ENCODE data around the gene UBIAD1. TPM values are rescaled to one million over a fixed set of nuclear protein-coding genes. Genes with fewer than 3 reads are reported as not detected.
A peak's percentile ranks its signal among the peaks of the same experiment; 100 is the strongest.

UBIAD1 gene, protein sequence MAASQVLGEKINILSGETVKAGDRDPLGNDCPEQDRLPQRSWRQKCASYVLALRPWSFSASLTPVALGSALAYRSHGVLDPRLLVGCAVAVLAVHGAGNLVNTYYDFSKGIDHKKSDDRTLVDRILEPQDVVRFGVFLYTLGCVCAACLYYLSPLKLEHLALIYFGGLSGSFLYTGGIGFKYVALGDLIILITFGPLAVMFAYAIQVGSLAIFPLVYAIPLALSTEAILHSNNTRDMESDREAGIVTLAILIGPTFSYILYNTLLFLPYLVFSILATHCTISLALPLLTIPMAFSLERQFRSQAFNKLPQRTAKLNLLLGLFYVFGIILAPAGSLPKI
- polyA plus RNA-seq (2012; ENCODE audit: low read depth, missing spikeins), result 6.6 TPM

DNA sequence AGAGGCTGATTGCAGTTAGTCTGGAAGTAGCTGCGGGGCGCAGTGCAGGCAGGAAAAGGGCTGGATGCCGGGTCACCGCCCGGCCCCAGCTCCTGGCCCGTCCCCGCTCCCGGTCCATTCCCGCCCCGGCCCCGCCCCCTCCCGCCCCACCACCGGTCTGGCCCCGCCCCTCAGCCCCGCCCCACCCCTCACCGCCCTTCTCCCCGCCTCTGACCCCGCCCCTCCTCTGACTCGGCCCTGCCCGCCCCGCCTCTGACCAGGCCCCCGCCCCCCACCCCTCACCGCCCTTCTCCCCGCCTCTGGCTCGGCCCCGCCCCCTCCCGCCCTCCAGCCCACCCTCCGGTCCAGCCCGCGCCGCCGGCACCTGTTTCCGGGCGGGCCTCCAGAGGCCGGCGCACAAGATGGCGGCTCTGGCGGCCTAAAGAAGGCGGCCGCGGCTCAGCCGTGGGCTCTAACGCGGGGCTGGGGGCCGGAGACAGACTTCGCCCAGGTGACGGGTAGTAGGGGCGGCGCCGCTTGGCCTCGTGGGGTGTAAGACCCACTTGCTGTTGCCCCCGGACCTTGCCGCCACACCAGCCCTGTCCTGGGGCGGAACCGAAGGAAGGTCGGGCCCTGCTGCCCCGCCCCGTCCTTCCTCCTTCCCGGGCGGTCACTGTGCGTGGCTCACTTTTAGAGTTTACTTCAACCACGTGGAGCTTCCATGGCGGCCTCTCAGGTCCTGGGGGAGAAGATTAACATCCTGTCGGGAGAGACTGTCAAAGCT is at the start of gene UBIAD1:
Gene UBIAD1 (plus strand): TSS at position 367 of the 763 bp plus-strand sequence. CDS start 334 bp downstream, at position 701.
- FAIRE-seq (peak; percentile 82), DNase-seq (ENCODE audit: insufficient read length, low spot score) (peak; percentile 90)
- TF ChIP-seq PAX5 (IDR thresholded peaks at IDR 0.05; ENCODE audit: insufficient read depth, low read length, severe bottlenecking), result no peak
- 0 out of 2 replicates have a peak, but pooled peaks have one; percentile 17 for TF ChIP-seq SPI1 (IDR thresholded peaks at IDR 0.05; ENCODE audit: low read depth, low read length)
- TF ChIP-seq POU2F2 (IDR thresholded peaks at IDR 0.05; ENCODE audit: low read depth, low read length), result 0 out of 2 replicates have a peak, but pooled peaks have one; percentile 16
- TF ChIP-seq POLR2AphosphoS5 (IDR thresholded peaks at IDR 0.05; ENCODE audit: low read depth, low read length), result peak; percentile 63
- TF ChIP-seq TAF1 (IDR thresholded peaks at IDR 0.05; ENCODE audit: low read depth, low read length), result peak; percentile 94
- peak; percentile 75 for TF ChIP-seq POLR2A (IDR thresholded peaks at IDR 0.05; ENCODE audit: low read depth, low read length)

DNA sequence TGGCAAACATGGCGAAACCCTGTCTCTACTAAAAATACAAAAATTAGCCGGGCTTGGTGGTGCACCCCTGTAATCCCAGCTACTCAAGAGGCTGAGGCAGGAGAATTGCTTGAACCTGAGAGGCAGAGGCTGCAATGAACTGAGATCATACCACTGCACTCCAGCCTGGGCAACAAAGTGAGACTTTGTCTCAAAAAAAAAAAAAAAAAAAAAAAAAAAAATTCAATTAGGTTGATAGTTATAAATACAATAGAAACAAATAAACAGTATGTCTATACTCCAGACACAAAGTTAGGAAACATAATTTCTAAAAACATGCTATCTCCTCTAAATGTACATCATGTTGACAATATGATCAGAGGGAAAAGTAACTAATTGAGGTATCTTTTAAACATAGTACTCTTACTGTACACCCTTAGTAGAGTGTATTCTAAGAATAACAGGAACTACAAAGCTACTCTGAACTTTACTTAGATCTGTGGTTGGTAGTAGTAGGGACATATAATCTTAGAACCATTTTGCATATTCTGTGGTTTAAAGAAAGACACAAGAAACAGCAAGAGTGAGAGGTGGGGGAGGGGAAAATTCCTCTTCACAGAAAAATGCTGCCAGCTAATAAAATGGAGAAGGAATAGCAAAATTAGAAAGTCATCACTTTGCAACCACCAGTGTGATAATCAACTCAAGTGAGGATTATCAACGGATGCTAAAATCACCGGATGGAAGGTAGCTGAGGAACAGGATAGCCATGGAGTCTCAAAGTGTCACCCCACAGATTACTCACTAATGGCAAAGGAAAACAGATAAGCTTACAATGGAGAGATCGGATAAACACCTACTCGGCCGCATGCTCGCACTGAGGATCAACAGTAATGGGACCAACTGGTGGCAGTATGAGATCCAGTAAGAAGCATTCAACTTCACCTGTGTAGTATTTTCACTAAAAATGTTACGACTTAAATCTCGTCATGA is 45.6 kb upstream of the UBIAD1 start:
- TF ChIP-seq POLR2AphosphoS5 (IDR thresholded peaks at IDR 0.05; ENCODE audit: low read depth, low read length) (no peak), PAX5 (IDR thresholded peaks at IDR 0.05; ENCODE audit: insufficient read depth, low read length, severe bottlenecking) (no peak), SPI1 (IDR thresholded peaks at IDR 0.05; ENCODE audit: low read depth, low read length) (no peak), POLR2A (IDR thresholded peaks at IDR 0.05; ENCODE audit: low read depth, low read length) (no peak), POU2F2 (IDR thresholded peaks at IDR 0.05; ENCODE audit: low read depth, low read length) (peak; percentile 82), TAF1 (IDR thresholded peaks at IDR 0.05; ENCODE audit: low read depth, low read length) (no peak)
- peak; percentile 92 for FAIRE-seq
- DNase-seq (ENCODE audit: insufficient read length, low spot score), result no peak

DNA sequence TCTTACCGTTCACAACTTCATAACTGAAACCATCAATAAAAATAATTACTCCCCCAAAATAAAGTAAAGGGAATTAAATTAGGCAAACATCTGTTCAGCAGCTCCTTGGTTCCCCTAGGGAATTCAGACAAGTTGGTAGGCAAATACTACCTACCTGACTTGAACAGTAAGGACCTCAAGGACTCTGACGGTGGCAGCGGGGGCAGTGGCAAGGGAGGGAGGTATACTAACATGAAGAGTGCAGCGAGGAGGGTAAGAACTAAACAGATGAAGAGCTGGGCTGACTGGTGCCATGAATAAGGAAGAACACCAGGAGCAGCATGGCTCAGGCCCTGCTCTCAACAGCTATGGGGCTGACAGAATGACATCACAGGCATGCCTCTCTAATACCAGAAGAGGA is 43.8 kb upstream of the UBIAD1 start:
- TF ChIP-seq PAX5 (IDR thresholded peaks at IDR 0.05; ENCODE audit: insufficient read depth, low read length, severe bottlenecking), result no peak
- TF ChIP-seq POLR2AphosphoS5 (IDR thresholded peaks at IDR 0.05; ENCODE audit: low read depth, low read length), result no peak
- no peak for TF ChIP-seq TAF1 (IDR thresholded peaks at IDR 0.05; ENCODE audit: low read depth, low read length)
- TF ChIP-seq POU2F2 (IDR thresholded peaks at IDR 0.05; ENCODE audit: low read depth, low read length), result no peak
- no peak for TF ChIP-seq SPI1 (IDR thresholded peaks at IDR 0.05; ENCODE audit: low read depth, low read length)
- DNase-seq (ENCODE audit: insufficient read length, low spot score), result no peak
- FAIRE-seq, result no peak

DNA sequence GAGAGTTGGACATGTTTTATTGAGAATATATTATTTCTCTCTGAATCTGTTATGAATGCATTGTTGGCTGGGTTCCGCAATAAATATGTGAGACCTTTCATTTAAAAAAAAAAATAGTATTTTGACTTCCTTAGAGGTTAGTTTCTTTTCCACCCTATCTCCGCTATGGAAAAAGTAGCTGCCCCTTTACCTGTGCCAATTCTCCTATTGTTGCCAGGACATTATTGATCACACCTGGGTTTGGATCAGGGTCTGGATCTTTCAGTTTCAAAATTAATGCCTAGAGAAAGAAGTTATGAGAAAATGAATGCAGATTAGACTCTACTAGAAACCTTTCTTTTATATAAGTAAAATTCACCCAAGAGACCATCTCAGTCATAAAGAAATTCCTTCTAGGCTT is 39.8 kb upstream of the UBIAD1 start:
- FAIRE-seq (no peak), DNase-seq (ENCODE audit: insufficient read length, low spot score) (no peak)
- TF ChIP-seq SPI1 (IDR thresholded peaks at IDR 0.05; ENCODE audit: low read depth, low read length) (no peak), TAF1 (IDR thresholded peaks at IDR 0.05; ENCODE audit: low read depth, low read length) (no peak), POLR2A (IDR thresholded peaks at IDR 0.05; ENCODE audit: low read depth, low read length) (no peak), PAX5 (IDR thresholded peaks at IDR 0.05; ENCODE audit: insufficient read depth, low read length, severe bottlenecking) (no peak), POU2F2 (IDR thresholded peaks at IDR 0.05; ENCODE audit: low read depth, low read length) (no peak), POLR2AphosphoS5 (IDR thresholded peaks at IDR 0.05; ENCODE audit: low read depth, low read length) (no peak)

DNA sequence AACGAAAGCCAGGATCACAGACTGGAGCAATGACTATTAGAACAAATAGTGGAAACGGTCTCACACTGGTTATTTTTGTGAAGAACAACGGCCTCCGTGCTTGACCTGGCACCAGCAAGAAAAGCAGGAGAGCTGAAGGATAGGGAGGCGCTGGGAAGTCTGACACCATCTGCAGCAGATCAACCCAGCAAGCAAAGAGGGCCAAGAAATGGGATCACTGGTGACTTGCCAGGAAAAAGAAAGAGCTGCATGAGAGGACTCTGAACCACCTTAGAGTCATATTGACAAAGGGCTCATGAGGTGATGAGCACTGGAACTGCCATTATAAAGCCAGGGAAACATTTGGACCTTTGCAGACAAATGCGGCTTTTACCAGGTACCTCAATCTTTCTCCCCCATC is 35.6 kb upstream of the UBIAD1 start:
- TF ChIP-seq POU2F2 (IDR thresholded peaks at IDR 0.05; ENCODE audit: low read depth, low read length) (no peak), SPI1 (IDR thresholded peaks at IDR 0.05; ENCODE audit: low read depth, low read length) (no peak), PAX5 (IDR thresholded peaks at IDR 0.05; ENCODE audit: insufficient read depth, low read length, severe bottlenecking) (no peak), POLR2AphosphoS5 (IDR thresholded peaks at IDR 0.05; ENCODE audit: low read depth, low read length) (no peak)
- FAIRE-seq, result no peak

DNA sequence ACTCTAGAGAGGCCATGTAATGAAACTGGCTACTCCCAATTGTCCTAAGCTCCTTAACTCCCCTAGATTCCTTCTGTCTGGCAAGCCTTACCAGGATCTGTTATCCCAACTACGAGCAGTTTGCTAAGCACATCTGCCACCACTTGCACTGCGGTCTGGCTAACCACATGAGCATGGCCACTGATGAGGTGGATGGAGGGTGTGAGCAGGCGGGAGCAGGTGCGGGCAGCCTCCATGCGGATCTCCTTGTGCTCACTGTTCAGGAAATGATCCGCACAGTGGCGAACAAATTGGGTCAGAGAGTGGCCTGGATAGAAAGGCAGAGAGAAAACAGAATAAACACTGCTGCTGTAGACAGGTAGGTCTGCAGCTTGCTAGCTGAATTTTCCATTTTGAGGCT is 34.7 kb upstream of the UBIAD1 start:
- FAIRE-seq, result no peak
- no peak for TF ChIP-seq PAX5 (IDR thresholded peaks at IDR 0.05; ENCODE audit: insufficient read depth, low read length, severe bottlenecking)
- TF ChIP-seq POU2F2 (IDR thresholded peaks at IDR 0.05; ENCODE audit: low read depth, low read length), result no peak
- no peak for TF ChIP-seq POLR2A (IDR thresholded peaks at IDR 0.05; ENCODE audit: low read depth, low read length)
- TF ChIP-seq SPI1 (IDR thresholded peaks at IDR 0.05; ENCODE audit: low read depth, low read length), result no peak
- TF ChIP-seq POLR2AphosphoS5 (IDR thresholded peaks at IDR 0.05; ENCODE audit: low read depth, low read length), result no peak
- no peak for TF ChIP-seq TAF1 (IDR thresholded peaks at IDR 0.05; ENCODE audit: low read depth, low read length)
- no peak for DNase-seq (ENCODE audit: insufficient read length, low spot score)

More for the DNA sequence above, 35.6 kb upstream of the UBIAD1 start:
- DNase-seq (ENCODE audit: insufficient read length, low spot score), result no peak

DNA sequence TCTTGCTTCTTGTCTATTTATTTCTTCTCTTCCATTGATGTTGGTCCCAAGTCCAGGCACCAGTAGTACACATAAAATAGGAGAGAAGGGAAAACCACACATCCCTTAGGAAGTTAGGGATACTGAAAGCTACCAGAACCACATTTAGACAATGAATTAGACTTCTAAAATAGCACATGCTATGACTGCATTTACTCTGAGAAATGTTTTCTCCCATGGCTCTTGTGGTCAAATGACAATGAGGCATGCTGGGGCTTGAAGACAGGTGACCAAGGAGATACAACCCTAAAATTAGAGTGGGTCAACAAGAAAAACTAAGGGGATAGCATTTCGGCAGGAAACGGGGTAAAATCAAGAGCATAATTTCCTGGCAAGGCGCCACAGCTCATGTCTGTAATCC is 27.8 kb upstream of the UBIAD1 start:
- no peak for DNase-seq (ENCODE audit: insufficient read length, low spot score)
- TF ChIP-seq POLR2AphosphoS5 (IDR thresholded peaks at IDR 0.05; ENCODE audit: low read depth, low read length) (no peak), TAF1 (IDR thresholded peaks at IDR 0.05; ENCODE audit: low read depth, low read length) (no peak), SPI1 (IDR thresholded peaks at IDR 0.05; ENCODE audit: low read depth, low read length) (no peak), POLR2A (IDR thresholded peaks at IDR 0.05; ENCODE audit: low read depth, low read length) (no peak), PAX5 (IDR thresholded peaks at IDR 0.05; ENCODE audit: insufficient read depth, low read length, severe bottlenecking) (no peak), POU2F2 (IDR thresholded peaks at IDR 0.05; ENCODE audit: low read depth, low read length) (no peak)
- FAIRE-seq, result no peak

DNA sequence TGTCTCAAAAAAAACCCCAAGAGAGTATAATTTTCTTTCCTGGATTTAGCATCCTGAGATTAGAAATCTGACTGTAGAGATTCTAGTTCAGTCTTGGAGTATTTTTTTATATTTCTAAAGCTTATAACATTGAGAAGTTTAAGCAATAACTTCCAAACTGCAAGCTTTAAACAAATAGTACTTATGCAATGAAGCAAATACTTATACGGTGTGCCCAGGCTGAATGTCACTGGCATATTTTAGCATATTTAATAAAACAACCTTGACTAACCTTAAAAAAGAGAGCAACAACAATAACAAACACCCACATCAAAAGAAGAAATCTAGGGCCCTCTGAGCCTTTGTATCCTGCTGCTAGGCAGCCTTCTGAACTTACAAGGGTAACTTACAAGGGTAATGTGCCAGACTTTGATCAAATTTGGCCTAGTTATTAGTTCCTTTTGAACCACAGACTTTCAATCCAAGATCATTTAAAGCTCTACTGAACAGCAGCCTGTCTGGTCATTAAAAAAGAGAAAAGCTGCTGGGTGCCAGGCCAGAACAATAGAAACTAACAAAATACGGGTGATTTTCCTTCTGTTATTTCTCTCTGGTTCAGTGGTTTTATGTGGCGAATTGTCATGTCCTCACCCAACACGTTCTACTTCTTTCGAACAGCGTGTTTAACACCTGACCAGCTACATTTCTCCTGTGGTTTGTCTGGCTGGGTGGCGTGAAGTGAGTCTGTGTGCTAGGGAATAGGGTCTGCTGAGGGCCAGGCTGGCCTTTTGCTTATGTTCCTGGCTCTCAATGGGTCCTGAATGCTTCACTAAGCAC is 26.9 kb upstream of the UBIAD1 start:
- DNase-seq (ENCODE audit: insufficient read length, low spot score), result no peak
- no peak for TF ChIP-seq PAX5 (IDR thresholded peaks at IDR 0.05; ENCODE audit: insufficient read depth, low read length, severe bottlenecking)
- TF ChIP-seq TAF1 (IDR thresholded peaks at IDR 0.05; ENCODE audit: low read depth, low read length), result no peak
- no peak for TF ChIP-seq SPI1 (IDR thresholded peaks at IDR 0.05; ENCODE audit: low read depth, low read length)
- TF ChIP-seq POU2F2 (IDR thresholded peaks at IDR 0.05; ENCODE audit: low read depth, low read length), result no peak
- TF ChIP-seq POLR2A (IDR thresholded peaks at IDR 0.05; ENCODE audit: low read depth, low read length), result no peak
- no peak for TF ChIP-seq POLR2AphosphoS5 (IDR thresholded peaks at IDR 0.05; ENCODE audit: low read depth, low read length)
- no peak for FAIRE-seq

Measured in GM12891 (cell line).